Stomach smooth muscle (tissue), 2 donors: ENCODE data around the gene PTGFR.

ENCODE experiments used
- H3K27ac ChIP-seq: one replicate; pipeline ENCODE4 v1.7.0; 2013; ENCODE audit warnings: mild to moderate bottlenecking, low read length, inconsistent platforms
- H3K27me3 ChIP-seq, 2 donors: one replicate each; pipeline ENCODE4 v1.7.0; 2013; ENCODE audit warnings: low read length in 2 of 2; ENCODE audit not compliant: insufficient read depth in 2 of 2, control insufficient read depth in 1 of 2
- H3K36me3 ChIP-seq, 2 donors: one replicate each; pipeline ENCODE4 v1.7.0; 2013; ENCODE audit warnings: low read length in 2 of 2; ENCODE audit not compliant: control insufficient read depth in 2 of 2, insufficient read depth in 2 of 2
- H3K4me1 ChIP-seq: one replicate; pipeline ENCODE4 v1.7.0; 2013; ENCODE audit warnings: low read length; ENCODE audit not compliant: control insufficient read depth, insufficient read depth
- H3K4me3 ChIP-seq, 2 donors: one replicate each; pipeline ENCODE4 v1.7.0; 2013; ENCODE audit warnings: low read length in 2 of 2
- H3K9ac ChIP-seq, 2 donors: one replicate each; pipeline ENCODE4 v1.7.0; 2013; ENCODE audit warnings: low read length in 2 of 2, mild to moderate bottlenecking in 1 of 2
- H3K9me3 ChIP-seq, 2 donors: one replicate each; pipeline ENCODE4 v1.7.0; 2013; ENCODE audit warnings: low read length in 2 of 2; ENCODE audit not compliant: control insufficient read depth in 2 of 2
- donor health status: healthy.
- donor health status: Pancreatic carcinoma.

The PTGFR gene

GRCh38 chr1:78520216-78520615, 29.4 kb downstream of the PTGFR start:
- no peak overlapping the region for H3K4me3 ChIP-seq
- H3K27me3 ChIP-seq, result no peaks in the 10 kb centered on the region
- H3K27ac ChIP-seq, result no peak overlapping the region
- no peaks in the 10 kb centered on the region for H3K36me3 ChIP-seq
- no peaks in the 10 kb centered on the region for H3K4me1 ChIP-seq
- no peaks in the 10 kb centered on the region for H3K9me3 ChIP-seq
- H3K9ac ChIP-seq, result no peak overlapping the region

DNA sequence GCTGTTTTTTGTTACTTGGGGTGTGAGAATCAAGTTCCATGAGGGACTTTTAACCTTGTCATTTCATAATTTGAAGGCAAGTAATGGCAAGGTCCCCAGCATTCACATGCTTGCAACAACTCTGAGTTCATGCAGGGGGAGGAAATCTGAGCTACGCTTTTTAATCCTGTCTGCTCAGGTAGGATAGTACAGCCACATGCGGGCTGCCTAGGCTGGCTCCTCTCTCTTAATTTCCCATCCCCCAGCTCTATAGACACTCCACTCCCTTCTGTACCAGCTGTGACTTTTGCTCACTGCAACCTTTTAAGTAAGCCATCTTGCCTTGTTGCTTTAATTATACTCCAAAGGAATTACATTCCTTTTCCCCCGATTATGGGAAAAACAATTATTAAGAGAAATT, 30.1 kb downstream of the PTGFR start:
- H3K27ac ChIP-seq, result no peak overlapping the region
- H3K27me3 ChIP-seq, result no peaks in the 10 kb centered on the region

GRCh38 chr1:78522136-78522535, 31.4 kb downstream of the PTGFR start:
- Histone ChIP-seq H3K4me3 (no peak overlapping the region), H3K27me3 (no peaks in the 10 kb centered on the region), H3K4me1 (no peaks in the 10 kb centered on the region), H3K27ac (no peak overlapping the region), H3K9me3 (no peaks in the 10 kb centered on the region), H3K9ac (no peak overlapping the region), H3K36me3 (no peaks in the 10 kb centered on the region)

More for the DNA sequence above, 30.1 kb downstream of the PTGFR start:
- no peaks in the 10 kb centered on the region for H3K4me1 ChIP-seq
- no peaks in the 10 kb centered on the region for H3K9me3 ChIP-seq
- no peak overlapping the region for H3K4me3 ChIP-seq
- no peak overlapping the region for H3K9ac ChIP-seq
- no peaks in the 10 kb centered on the region for H3K36me3 ChIP-seq

DNA sequence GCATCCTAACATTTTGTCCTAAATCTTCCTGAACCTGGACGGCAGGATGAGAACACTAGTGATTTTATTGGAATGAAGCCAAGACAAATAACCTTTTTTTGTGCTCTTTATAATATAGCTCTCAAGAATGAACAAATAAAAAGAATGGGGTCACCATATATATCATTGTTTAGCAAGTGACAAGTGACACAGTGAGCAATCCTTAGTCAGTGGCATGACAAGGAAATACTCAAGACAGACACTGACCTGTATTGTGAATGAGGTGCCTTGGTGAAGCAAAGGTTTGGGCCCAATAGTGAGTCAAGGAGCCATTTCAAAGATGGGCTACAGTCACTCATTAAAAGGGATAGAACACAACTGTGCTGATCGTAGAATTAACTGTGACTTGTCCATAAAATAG, 35.7 kb downstream of the PTGFR start:
- H3K9me3 ChIP-seq, result no peaks in the 10 kb centered on the region
- H3K9ac ChIP-seq, result no peak overlapping the region
- H3K4me3 ChIP-seq, result no peak overlapping the region
- no peaks in the 10 kb centered on the region for H3K4me1 ChIP-seq
- no peak overlapping the region for H3K27ac ChIP-seq
- H3K27me3 ChIP-seq, result no peaks in the 10 kb centered on the region
- H3K36me3 ChIP-seq, result no peaks in the 10 kb centered on the region

DNA sequence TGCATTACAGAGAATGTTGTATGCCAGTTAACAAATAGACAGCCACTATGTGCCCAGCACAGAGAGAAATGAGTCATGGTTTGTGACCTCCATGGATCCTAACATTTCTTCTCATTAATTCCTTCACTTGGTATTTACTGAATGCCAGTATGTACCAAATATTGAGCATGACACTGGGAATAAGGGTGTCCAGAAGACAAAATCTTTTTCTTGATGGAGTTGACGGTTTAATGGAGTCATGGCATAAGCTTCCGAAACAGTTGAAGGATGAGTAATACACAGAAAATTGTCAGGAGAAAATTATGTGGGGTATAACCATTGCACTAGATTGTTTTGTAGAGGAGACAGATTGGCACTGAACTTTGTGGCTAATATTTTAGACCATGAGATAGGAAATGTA, 36.9 kb downstream of the PTGFR start:
- Histone ChIP-seq H3K9me3 (no peaks in the 10 kb centered on the region), H3K4me1 (no peaks in the 10 kb centered on the region), H3K27me3 (no peaks in the 10 kb centered on the region), H3K36me3 (no peaks in the 10 kb centered on the region), H3K9ac (no peak overlapping the region), H3K27ac (no peak overlapping the region), H3K4me3 (no peak overlapping the region)

GRCh38 chr1:78533527-78533926, 42.8 kb downstream of the PTGFR start:
- no peaks in the 10 kb centered on the region for H3K9me3 ChIP-seq
- H3K27ac ChIP-seq, result no peak overlapping the region
- H3K4me3 ChIP-seq, result no peak overlapping the region
- H3K36me3 ChIP-seq, result no peaks in the 10 kb centered on the region
- H3K4me1 ChIP-seq, result no peaks in the 10 kb centered on the region
- no peak overlapping the region for H3K9ac ChIP-seq
- no peaks in the 10 kb centered on the region for H3K27me3 ChIP-seq

DNA sequence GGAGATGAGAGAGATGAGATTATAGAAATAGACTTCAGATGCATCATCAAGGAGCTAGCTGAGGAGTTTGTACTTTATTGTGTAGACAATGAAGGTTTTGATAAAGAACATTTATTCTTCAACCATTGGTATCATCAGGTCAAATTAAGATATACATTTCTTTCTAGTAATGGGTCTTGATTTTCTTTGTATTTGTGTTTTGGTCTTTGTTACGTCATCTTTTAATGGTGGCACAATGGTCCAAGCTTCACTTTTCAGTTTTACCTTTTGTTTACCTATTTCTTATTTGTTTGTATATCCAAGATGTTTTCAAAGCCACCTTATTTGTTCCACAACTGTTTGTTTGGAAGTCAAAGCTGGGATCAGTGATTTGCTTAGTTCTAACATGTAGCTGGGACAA, 44.5 kb downstream of the PTGFR start:
- Histone ChIP-seq H3K9ac (no peak overlapping the region), H3K27me3 (no peaks in the 10 kb centered on the region), H3K27ac (no peak overlapping the region), H3K4me1 (no peaks in the 10 kb centered on the region), H3K9me3 (no peaks in the 10 kb centered on the region), H3K36me3 (no peaks in the 10 kb centered on the region), H3K4me3 (no peak overlapping the region)

DNA sequence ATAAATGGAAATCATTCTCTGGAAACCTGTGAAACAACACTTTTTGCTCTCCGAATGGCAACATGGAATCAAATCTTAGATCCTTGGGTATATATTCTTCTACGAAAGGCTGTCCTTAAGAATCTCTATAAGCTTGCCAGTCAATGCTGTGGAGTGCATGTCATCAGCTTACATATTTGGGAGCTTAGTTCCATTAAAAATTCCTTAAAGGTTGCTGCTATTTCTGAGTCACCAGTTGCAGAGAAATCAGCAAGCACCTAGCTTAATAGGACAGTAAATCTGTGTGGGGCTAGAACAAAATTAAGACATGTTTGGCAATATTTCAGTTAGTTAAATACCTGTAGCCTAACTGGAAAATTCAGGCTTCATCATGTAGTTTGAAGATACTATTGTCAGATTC, 45.7 kb downstream of the PTGFR start:
- H3K36me3 ChIP-seq, result no peaks in the 10 kb centered on the region
- H3K27me3 ChIP-seq, result no peaks in the 10 kb centered on the region
- no peaks in the 10 kb centered on the region for H3K9me3 ChIP-seq
- no peak overlapping the region for H3K9ac ChIP-seq
- H3K27ac ChIP-seq, result no peak overlapping the region
- H3K4me1 ChIP-seq, result no peaks in the 10 kb centered on the region
- no peak overlapping the region for H3K4me3 ChIP-seq

- Histone ChIP-seq H3K4me1 (no peaks in the 10 kb centered on the region), H3K4me3 (no peak overlapping the region), H3K9ac (no peak overlapping the region), H3K9me3 (no peaks in the 10 kb centered on the region), H3K27ac (no peak overlapping the region), H3K27me3 (no peaks in the 10 kb centered on the region), H3K36me3 (no peaks in the 10 kb centered on the region)
These were observed 49.3 kb downstream of the PTGFR start for GRCh38 chr1:78540048-78540447.

GRCh38 chr1:78541479-78541878, 50.7 kb downstream of the PTGFR start:
- H3K4me3 ChIP-seq, result no peak overlapping the region
- H3K27ac ChIP-seq, result no peak overlapping the region
- H3K27me3 ChIP-seq, result no peaks in the 10 kb centered on the region
- H3K9ac ChIP-seq, result no peak overlapping the region
- no peaks in the 10 kb centered on the region for H3K4me1 ChIP-seq
- H3K36me3 ChIP-seq, result no peaks in the 10 kb centered on the region
- H3K9me3 ChIP-seq, result no peaks in the 10 kb centered on the region

DNA sequence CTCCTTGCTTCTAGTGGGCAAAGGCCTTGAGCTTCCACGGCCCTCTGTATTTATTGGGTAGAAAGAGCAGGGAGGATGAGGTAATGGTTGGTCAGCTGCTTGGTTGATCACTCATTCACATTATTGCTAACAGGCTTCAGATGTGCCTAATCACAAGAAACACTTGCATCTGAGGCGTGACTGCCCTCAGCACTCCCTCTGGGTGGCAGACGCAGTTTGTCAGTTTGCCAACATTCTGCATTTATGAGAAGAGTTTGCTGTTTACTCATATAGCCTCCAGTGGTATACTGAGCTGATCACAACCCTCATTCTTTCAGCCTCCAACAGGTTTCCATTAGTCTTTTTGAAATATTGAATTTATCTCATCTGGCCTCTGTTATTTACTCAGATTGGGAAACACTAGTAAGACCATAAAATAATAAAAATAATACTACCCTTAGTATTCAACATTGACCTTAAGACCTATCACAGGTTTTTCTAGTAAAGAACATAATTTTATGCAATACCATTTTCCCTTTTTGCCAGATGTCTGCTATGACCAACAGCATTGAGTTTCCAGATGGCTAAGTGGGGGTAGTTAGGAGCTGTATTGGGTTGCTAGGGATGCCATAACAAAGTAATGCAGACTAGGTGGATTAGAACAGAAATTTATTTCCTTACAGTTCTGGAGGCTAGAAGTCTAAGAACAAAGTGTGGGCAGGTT, 53.3 kb downstream of the PTGFR start:
- Histone ChIP-seq H3K36me3 (no peaks in the 10 kb centered on the region), H3K9me3 (no peaks in the 10 kb centered on the region), H3K27me3 (no peaks in the 10 kb centered on the region), H3K27ac (no peak overlapping the region), H3K4me3 (no peak overlapping the region), H3K4me1 (no peaks in the 10 kb centered on the region), H3K9ac (no peak overlapping the region)
